GM11168 (cell line): ENCODE data around the gene B4GALT2.

Source experiments
- in situ Hi-C: fragments of 300-500 bp; cut with MboI; formaldehyde crosslinking; loops from one replicate; pipeline ENCODE4 v1.12.0; 2022; ENCODE audit warnings: low sequenced_read_pairs; ENCODE audit not compliant: unreplicated experiment

Gene B4GALT2

GRCh38 chr1:43965316-43965715 lies 13.7 kb upstream of the B4GALT2 start:
- in situ Hi-C loops: no loop called here

GRCh38 chr1:43968348-43968948 lies 10.6 kb upstream of the B4GALT2 start:
- in situ Hi-C loops: no loop called here

GRCh38 chr1:43969416-43969745 lies 9.6 kb upstream of the B4GALT2 start:
- in situ Hi-C loops: no loop called here

- in situ Hi-C loops: no loop called here
These were observed 9.1 kb upstream of the B4GALT2 start, which contains the start of gene DPH2 for GRCh38 chr1:43969746-43970466. TSS of gene DPH2 (plus strand) at chr1:43970010. CDS start at chr1:43970176, 166 bp downstream.

GRCh38 chr1:43970502-43970901 lies 8.5 kb upstream of the B4GALT2 start:
- in situ Hi-C loops: no loop called here

- in situ Hi-C loops: no loop called here
These were observed 8.1 kb upstream of the B4GALT2 start for GRCh38 chr1:43970911-43971310.

- in situ Hi-C loops: no loop called here
These were observed 7.6 kb upstream of the B4GALT2 start for GRCh38 chr1:43971336-43971980.

- in situ Hi-C loops: no loop called here
These were observed 5.0 kb upstream of the B4GALT2 start for GRCh38 chr1:43973981-43974442.

- in situ Hi-C loops: no loop called here
These were observed 4.4 kb upstream of the B4GALT2 start, which contains the start of gene ATP6V0B for GRCh38 chr1:43974443-43975248. TSS of gene ATP6V0B (plus strand) at chr1:43974960. CDS start at chr1:43975041, 81 bp downstream.

- in situ Hi-C loops: no loop called here
These were observed 3.6 kb upstream of the B4GALT2 start for GRCh38 chr1:43975249-43975961.

GRCh38 chr1:43976045-43976444 lies 3.0 kb upstream of the B4GALT2 start:
- in situ Hi-C loops: no loop called here

GRCh38 chr1:43976890-43977289 lies 2.1 kb upstream of the B4GALT2 start:
- in situ Hi-C loops: no loop called here

- in situ Hi-C loops: no loop called here
These were observed 1.4 kb upstream of the B4GALT2 start for GRCh38 chr1:43977376-43978263.

GRCh38 chr1:43978264-43978550 lies 803 bp upstream of the B4GALT2 start:
- in situ Hi-C loops: no loop called here

- in situ Hi-C loops: no loop called here
These were observed 184 bp downstream of the B4GALT2 start for GRCh38 chr1:43979261-43979527.

- in situ Hi-C loops: no loop called here
These were observed 681 bp downstream of the B4GALT2 start for GRCh38 chr1:43979528-43980254.

- in situ Hi-C loops: no loop called here
These were observed 1.5 kb downstream of the B4GALT2 start for GRCh38 chr1:43980255-43981134.

GRCh38 chr1:43981135-43981491 lies 2.1 kb downstream of the B4GALT2 start:
- in situ Hi-C loops: no loop called here
